ENCODE measurements around the gene NOS1AP.

Gene NOS1AP

GRCh38 chr1:162258394-162258793, 188.9 kb downstream of the NOS1AP start:
- Histone ChIP-seq H3K36me3 (no peaks in the 10 kb centered on the region), H3K27ac (peak overlapping the region; percentile 9), H3K27me3 (no peaks in the 10 kb centered on the region), H3K9me3 (no peaks in the 10 kb centered on the region), H3K4me1 (ENCODE audit: control insufficient read depth in 1 of 2, insufficient read depth in 1 of 2, low read depth in 1 of 2, low read length in 1 of 2) (peaks cover 45% of the 10 kb centered on the region in 2 experiments), H3K4me3 (ENCODE audit: low read depth in 1 of 2, low read length in 1 of 2) (no peak overlapping the region)
- TF ChIP-seq CTCF (IDR thresholded peaks at IDR 0.05), result no peak

- H3K4me1 ChIP-seq (ENCODE audit: control insufficient read depth in 1 of 2, insufficient read depth in 1 of 2, low read depth in 1 of 2, low read length in 1 of 2), result peaks cover 30 to 32% of the 10 kb centered on the region in 2 experiments
- TF ChIP-seq CTCF (IDR thresholded peaks at IDR 0.05), result no peak
- no peaks in the 10 kb centered on the region for H3K27me3 ChIP-seq
- H3K4me3 ChIP-seq (ENCODE audit: low read depth in 1 of 2, low read length in 1 of 2), result no peak overlapping the region
- H3K27ac ChIP-seq, result no peak overlapping the region
- no peaks in the 10 kb centered on the region for H3K9me3 ChIP-seq
- no peaks in the 10 kb centered on the region for H3K36me3 ChIP-seq
Measured at GRCh38 chr1:162259894-162260455, 190.5 kb downstream of the NOS1AP start.

GRCh38 chr1:162264108-162264507, 194.6 kb downstream of the NOS1AP start:
- H3K4me3 ChIP-seq (ENCODE audit: low read depth in 1 of 2, low read length in 1 of 2), result no peak overlapping the region
- no peak overlapping the region for H3K27ac ChIP-seq
- no peak for TF ChIP-seq CTCF (IDR thresholded peaks at IDR 0.05)
- H3K4me1 ChIP-seq (ENCODE audit: control insufficient read depth in 1 of 2, insufficient read depth in 1 of 2, low read depth in 1 of 2, low read length in 1 of 2), result peaks cover 0 to 5% of the 10 kb centered on the region in 2 experiments
- no peaks in the 10 kb centered on the region for H3K9me3 ChIP-seq
- H3K36me3 ChIP-seq, result no peaks in the 10 kb centered on the region
- H3K27me3 ChIP-seq, result no peaks in the 10 kb centered on the region

GRCh38 chr1:162265983-162266382, 196.5 kb downstream of the NOS1AP start:
- H3K36me3 ChIP-seq, result no peaks in the 10 kb centered on the region
- no peaks in the 10 kb centered on the region for H3K4me1 ChIP-seq (ENCODE audit: control insufficient read depth in 1 of 2, insufficient read depth in 1 of 2, low read depth in 1 of 2, low read length in 1 of 2)
- no peaks in the 10 kb centered on the region for H3K9me3 ChIP-seq
- H3K27ac ChIP-seq, result no peak overlapping the region
- TF ChIP-seq CTCF (IDR thresholded peaks at IDR 0.05), result no peak
- H3K4me3 ChIP-seq (ENCODE audit: low read depth in 1 of 2, low read length in 1 of 2), result no peak overlapping the region
- no peaks in the 10 kb centered on the region for H3K27me3 ChIP-seq

GRCh38 chr1:162270016-162270770, 200.7 kb downstream of the NOS1AP start:
- Histone ChIP-seq H3K36me3 (no peaks in the 10 kb centered on the region), H3K27ac (no peak overlapping the region), H3K27me3 (no peaks in the 10 kb centered on the region), H3K4me1 (ENCODE audit: control insufficient read depth in 1 of 2, insufficient read depth in 1 of 2, low read depth in 1 of 2, low read length in 1 of 2) (no peaks in the 10 kb centered on the region), H3K4me3 (ENCODE audit: low read depth in 1 of 2, low read length in 1 of 2) (no peak overlapping the region), H3K9me3 (no peaks in the 10 kb centered on the region)
- no peak for TF ChIP-seq CTCF (IDR thresholded peaks at IDR 0.05)
